HFF-Myc (cell line): Measurements from ENCODE around the gene CHADL.
"Not testable (repeated sequence)": the region's sequence is repeated elsewhere in the genome, so short reads cannot be mapped to it uniquely, and the experiment has no call there.

Experiments used
- DNase-seq: peaks from one replicate; pipeline ENCODE4 v3.0.0-alpha.2; 2011; ENCODE audit warnings: low read depth; ENCODE audit errors: extremely low read depth
- H3K4me3 ChIP-seq: replicated peaks from 2 replicates; pipeline ENCODE4 v1.5.1; 2011; ENCODE audit warnings: low read depth, mild to moderate bottlenecking, control low read depth, low read length
- TF ChIP-seq, protein P1 (sequence below): IDR thresholded peaks from 2 replicates; pipeline ENCODE4 v1.5.1; 2012; ENCODE audit warnings: mild to moderate bottlenecking, low read depth, low read length, control low read depth; ENCODE audit errors: missing control alignments

CHADL gene

DNA sequence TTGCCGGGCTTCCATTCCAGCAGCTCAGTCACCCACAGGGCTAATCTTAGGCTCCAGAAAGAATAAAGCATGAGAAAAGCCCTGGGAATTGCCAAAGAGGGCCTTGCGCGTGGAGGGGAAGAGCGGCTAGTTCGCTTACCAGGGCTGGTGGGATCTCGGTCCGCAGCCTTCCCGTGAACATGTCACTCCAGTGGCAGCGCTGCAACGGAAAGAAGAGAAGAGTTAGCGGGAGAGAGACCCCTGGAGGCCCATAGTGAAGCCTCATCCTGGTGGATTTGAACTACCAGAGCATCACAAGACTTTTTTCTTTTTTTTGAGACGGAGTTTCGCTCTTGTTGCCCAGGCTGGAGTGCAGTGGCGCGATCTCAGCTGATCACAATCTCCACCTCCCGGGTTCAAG, 27.2 kb upstream of the CHADL start:
- TF ChIP-seq, protein P1, sequence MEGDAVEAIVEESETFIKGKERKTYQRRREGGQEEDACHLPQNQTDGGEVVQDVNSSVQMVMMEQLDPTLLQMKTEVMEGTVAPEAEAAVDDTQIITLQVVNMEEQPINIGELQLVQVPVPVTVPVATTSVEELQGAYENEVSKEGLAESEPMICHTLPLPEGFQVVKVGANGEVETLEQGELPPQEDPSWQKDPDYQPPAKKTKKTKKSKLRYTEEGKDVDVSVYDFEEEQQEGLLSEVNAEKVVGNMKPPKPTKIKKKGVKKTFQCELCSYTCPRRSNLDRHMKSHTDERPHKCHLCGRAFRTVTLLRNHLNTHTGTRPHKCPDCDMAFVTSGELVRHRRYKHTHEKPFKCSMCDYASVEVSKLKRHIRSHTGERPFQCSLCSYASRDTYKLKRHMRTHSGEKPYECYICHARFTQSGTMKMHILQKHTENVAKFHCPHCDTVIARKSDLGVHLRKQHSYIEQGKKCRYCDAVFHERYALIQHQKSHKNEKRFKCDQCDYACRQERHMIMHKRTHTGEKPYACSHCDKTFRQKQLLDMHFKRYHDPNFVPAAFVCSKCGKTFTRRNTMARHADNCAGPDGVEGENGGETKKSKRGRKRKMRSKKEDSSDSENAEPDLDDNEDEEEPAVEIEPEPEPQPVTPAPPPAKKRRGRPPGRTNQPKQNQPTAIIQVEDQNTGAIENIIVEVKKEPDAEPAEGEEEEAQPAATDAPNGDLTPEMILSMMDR = no peak
- no peak overlapping the region for H3K4me3 ChIP-seq
- no peak for DNase-seq

DNA sequence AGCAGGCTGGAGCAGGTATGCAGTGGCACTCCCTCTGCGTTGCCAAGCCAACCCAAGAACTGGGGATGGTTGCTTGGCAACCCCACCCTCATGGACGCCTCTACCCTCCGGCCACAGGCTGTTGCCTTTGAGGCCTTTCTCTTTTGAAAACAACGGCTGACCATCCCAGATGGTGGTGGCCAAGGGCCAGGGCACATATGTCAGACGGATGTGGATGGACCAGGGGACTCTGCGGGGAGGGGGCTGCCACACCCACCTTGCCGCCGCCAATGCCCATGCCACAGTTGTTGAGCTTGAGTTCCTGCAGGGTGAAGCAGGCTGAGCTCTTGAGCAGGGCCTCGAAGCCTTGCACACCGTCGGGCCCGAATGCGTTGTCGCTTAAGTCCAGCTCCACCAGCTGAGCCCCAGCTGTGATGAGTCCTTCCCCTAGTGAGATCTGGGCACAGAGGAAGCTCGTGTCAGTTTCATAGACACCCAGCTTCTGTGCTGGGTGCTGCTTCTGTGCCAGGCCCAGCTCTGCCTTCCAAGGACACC, 23.7 kb upstream of the CHADL start:
- H3K4me3 ChIP-seq = no peak overlapping the region
- TF ChIP-seq, protein P1 = no peak
- DNase-seq = no peak

DNA sequence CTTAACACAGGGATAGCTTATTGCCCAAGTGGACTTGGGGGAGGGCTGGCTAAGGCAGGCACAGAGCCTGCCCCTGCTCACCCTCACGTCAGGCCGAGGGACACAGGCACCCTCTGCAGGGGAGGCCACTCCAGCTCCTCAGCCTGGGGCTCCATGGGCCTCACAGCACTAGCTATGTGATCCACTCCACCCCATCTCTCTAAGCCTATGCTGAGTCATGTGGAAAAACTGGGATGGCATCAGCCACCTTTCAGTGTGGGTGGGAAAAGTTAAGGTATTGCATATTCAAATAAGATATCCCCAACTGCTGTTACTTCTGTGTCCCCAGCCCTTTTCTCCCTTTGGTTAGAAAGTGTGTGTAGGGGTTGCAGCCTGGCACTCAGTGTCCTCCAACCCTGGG, 23.0 kb upstream of the CHADL start:
- no peak for DNase-seq
- H3K4me3 ChIP-seq = no peak overlapping the region

DNA sequence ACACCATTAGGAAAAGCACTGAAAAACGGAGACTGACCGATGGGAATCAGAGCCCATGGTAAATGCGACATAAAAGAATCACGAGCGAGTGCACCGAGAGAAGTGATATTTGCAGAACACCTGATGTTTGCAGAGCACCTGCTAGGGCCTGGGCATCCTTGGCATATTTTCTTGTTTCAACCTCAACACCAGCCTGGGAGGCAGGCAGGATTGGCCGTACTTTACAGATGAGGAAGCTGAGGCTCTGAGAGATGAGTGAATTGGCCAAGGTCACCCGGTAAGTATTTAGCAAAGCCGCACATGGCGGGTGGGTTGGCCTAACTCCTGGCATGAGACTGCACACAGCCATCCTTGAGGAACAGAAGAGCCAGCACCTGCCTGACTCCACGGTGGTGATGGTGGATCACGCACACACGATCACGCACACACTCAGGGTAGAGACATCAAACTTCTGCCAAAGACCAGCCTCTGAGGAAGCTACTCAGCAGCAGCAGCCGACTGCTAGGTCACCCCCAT, 21.6 kb upstream of the CHADL start:
- H3K4me3 ChIP-seq = no peak overlapping the region
- TF ChIP-seq, protein P1 = no peak
- DNase-seq = no peak

More for the DNA sequence above, 23.0 kb upstream of the CHADL start:
- TF ChIP-seq, protein P1 = no peak

DNA sequence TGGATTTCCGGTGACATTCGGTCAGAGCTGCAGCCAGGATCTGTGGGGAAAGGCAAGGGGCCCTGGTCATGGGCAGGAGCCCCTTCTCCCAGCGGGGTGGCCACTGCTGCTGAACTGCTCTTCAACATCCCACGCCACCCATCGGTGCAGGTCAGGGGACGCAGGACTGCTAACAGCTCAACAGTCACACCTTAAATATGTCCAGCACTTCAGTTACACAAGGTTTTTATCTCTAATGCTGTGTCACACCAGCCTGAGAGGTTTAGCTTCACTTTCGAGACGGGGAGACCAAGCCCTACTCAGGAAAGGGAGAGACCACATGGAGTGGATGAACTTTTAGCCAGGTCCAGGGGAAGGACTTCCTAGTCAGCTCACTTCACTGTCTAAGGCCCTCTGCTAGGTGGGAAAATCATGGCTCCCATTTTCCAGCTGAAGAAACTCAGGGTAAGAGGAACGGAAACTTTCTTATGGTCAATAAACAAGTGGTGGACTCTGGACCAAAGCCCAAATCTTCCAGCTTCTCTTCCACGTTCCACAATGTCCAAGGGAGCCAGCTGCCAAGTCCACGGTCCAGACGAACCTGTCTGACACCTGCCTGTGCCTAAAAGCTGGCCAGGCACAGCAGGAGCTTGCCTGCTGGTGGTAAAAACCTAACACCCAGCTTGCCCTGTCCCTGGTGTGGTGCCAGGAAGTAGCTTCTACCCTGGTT, 21.0 kb upstream of the CHADL start:
- H3K4me3 ChIP-seq = no peak overlapping the region
- DNase-seq = no peak
- TF ChIP-seq, protein P1 = no peak

DNA sequence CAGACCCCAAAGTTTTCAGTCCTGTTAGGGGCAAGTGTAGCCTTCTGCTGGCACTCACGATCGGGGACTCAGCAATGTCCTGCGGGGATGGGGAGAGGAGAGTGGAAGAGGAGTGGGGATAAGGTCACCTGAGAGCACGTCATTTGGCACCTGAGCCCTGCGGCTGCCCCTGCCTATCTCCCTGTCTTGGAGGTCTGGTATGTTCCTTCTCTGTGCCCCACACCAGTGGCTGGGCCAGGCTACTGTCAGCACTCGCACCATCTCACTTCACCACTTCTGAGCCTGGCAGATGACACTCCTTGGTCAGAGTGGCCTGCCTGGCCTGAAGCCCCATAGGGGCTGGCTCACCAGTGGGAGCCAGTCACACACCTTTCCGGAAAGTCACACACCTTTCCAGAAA, 20.1 kb upstream of the CHADL start:
- H3K4me3 ChIP-seq = no peak overlapping the region
- TF ChIP-seq, protein P1 = no peak
- DNase-seq = no peak

DNA sequence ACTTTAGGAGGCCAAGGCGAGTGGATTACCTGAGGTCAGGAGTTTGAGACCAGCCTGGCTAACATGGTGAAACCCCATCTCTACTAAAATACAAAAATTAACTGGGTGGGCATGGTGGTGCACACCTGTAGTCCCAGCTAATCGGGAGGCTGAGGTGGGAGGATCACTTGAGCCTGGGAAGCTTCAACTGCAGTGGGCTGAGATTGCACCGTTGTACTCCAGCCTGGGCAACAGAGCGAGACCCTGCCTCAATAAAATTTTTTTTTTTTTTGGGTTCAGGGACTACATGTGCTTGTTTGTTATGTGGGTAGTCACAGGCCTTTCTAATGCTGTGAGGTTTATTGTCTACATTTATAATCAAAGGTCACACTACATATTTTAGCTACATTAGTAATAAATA, 19.0 kb upstream of the CHADL start:
- DNase-seq, H3K4me3 ChIP-seq: not testable (repeated sequence)
